SIG-M5 treated with dmso at 0.1 percent for 504 hours (cell line): Measurements from ENCODE around the gene KCND1.

ENCODE experiments used
- DNase-seq: peaks from one replicate; lab custom pipeline; 2025; ENCODE audit not compliant: unreplicated experiment; lab: John Stamatoyannopoulos, UW

Gene KCND1

DNA sequence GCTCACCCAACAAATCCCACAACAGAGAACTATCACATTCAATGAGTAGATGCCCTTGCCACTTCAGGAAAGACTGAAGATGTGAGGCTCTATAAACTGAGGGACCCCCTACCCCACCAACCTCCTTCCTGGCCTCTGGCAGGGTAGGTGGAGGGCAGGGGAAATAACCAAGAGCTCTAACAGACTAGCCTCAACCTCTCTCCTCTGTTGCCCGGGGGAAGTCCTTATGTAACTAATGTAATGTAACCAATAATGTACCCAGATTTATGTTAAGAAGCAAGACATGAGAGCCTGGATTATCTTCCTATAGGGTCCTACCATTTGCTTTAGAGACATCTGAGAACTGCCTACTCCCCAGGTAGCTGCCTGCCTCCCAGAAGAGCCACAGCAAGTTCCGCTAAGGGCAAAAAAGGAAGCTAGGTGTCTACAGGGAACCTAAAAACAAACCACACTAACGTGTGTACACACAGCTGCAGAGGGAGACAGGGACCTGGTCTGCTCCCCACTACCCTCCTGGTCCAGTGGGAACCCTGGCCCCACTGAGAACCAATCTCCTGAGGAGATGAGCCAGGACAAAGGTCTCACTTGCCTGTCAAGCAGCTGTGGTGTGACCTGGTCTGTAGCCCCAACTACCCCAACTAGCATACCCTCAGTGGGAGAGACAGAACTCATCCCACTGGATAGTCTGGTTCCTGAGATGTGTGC is 32.0 kb downstream of the KCND1 start:
- no peak for DNase-seq

DNA sequence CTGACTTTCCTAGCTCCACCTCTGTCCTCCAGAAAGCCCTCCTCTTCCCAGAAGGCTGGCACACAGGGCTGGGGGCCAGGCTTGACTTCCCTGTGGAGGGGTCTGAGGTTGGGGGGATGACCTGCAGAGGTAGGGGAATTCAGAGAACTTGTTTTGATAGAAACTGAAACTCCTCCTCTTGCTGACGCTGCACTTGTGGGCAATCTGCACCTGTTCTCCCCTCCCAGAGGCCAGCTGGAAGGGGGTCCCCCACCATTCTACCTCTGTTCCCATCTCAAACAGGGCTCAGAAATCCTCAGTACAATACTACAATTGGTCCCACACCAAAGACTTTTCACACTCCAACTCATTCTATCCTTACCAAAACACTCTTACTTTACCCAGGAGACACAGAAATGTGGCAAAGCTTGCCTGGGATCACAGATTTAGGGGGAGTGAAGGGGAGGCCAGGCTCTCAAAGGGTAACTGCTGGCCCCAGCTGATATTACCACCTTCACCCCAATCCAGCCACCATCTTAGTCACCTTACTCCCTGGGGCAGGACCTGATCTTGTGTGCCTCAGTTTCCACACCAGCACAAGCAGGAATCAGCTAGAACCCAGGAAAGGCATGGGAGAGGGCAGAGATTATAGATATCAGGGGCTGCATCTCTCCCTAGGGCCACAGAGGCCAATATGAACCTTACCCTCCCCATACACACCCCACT is 32.8 kb downstream of the KCND1 start:
- DNase-seq = no peak

DNA sequence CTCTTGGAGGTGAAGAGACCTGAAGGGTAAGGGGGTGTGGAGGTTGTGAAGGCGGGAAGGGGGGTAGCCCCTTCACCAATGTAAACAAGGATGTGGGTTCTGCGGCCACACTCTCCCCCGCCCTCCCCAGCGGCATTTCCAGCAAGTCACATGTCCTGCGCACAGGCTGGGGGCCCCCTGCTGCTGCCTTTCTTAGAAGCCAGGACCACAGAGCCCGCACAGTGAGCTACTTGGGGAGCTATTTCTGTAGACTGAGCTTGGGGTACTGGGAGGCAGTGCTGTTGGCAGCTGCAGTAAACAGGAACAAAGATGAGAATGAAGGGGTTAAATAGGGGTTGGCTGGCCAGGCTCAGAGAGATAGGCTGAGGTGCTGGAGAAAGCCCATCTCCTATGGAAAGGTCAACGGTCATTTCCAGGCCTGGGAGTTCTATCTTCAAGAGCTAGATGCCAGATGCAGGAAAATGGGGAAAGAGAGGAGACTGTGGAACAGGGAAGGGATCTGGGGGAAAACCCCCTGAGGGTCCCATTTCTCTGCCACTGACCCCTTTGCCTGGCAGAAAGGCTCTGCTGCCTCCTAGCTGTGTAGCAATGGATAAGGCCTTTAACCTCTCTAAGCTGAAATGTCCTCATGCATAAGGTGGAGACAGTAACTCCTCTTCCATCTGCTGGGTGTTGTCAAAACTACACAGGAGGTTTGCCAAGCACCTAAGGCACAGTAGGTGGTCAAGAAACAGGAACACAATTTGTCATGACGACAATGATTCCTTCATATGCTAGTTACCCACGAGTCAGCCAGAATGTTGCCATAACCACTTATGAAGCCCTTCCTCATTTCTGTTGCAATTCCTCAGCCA is 34.4 kb downstream of the KCND1 start:
- peak; percentile 88 for DNase-seq

DNA sequence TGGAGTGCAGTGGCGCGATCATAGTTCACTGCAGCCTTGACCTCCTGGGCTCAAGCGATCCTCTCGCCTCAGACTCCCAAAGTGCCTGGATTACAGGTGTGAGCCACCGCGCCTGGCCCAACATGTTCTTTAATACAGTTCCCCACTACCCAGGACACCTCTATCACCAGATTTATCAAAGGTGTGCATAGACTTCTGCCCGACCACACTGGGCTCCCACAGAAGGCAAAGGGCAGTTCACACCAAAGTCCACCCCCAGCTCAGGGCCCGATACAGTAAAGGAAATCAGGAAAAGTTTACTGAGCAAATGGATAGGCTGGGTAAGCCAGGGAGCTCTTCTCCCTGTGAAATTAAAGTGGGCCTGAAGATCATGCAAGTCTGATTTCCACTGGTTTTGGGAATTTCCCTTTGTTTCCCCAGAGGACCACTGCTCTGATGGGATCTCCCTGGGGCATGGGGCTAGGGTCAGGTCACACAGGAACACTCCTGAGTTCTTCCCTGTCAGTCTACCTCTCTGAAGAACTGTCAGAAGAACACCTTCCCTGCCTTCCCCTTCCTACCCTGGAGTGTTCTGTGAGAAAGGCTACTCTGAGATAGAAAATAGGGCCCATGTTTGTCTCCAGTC is 35.1 kb downstream of the KCND1 start:
- no peak for DNase-seq

DNA sequence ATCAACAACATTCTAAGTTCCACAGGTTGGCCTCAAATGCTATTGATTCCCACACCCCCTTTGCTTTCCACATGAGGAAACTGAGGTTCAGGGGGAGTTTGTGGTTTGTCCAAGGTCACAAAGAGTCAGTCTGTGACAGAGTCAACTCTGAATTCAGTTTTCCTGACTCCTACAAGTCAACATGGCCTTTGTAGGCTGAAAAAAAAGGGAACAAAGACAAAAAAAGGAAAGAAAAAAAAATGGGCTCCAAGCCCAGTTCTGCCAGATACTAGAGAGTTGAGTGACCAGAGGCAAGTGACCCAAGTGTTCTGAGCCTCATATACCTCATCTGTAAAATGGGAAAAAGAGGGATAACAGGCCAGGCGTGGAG is 36.4 kb downstream of the KCND1 start:
- DNase-seq = no peak

DNA sequence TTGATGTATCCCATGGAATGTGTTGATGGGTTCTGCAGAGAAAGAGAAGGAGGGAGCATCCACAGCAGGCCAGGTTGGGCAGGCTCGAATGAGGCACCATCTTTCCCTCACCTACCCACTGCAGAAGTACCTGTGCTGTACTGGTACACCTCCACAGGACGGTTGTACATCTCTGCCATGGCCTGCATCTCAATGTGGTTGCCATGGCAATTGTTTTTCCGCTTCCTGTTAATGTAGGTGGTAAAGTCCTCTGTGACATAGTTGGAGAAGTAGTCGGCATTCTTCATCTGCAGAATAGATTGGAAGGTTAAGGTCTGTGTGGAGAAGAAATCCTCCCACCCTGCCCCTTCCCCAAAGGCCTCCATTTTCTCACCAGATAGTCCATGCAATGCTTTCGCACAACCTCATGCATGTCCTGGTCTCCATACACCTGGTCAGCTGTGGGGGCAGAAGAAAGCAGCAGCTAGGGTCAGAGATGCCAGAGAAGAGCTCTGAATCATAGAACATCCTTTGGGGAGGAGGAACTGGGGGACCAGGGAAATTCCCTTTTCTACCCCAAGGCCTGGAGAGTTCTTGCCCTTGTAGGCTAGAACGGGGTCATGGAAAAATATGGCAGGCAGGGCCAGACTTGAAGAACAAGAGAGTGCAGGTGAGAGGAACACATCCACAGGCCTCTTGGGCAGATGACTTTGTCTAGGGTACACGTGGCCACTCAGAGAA is 36.9 kb downstream of the KCND1 start:
- no peak for DNase-seq

DNA sequence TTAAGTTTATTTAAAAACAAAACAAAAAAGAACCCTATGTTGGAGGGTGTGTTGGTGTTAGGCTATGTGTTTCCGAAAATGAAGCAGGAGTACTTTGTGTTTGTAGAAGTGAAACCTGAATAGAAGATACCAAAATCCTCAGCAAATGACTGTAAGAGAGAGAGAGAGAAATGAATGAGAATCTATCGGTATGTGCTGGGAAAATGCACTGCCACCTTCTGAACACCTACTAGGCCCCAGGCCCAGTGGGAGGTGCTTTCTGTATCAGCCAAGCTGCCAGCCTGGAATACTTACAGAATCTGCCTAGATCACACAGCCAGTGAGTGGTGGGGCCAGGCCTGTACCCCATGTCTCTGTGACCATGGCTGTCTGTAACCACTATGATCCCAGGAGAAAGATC is 37.9 kb downstream of the KCND1 start:
- no peak for DNase-seq

DNA sequence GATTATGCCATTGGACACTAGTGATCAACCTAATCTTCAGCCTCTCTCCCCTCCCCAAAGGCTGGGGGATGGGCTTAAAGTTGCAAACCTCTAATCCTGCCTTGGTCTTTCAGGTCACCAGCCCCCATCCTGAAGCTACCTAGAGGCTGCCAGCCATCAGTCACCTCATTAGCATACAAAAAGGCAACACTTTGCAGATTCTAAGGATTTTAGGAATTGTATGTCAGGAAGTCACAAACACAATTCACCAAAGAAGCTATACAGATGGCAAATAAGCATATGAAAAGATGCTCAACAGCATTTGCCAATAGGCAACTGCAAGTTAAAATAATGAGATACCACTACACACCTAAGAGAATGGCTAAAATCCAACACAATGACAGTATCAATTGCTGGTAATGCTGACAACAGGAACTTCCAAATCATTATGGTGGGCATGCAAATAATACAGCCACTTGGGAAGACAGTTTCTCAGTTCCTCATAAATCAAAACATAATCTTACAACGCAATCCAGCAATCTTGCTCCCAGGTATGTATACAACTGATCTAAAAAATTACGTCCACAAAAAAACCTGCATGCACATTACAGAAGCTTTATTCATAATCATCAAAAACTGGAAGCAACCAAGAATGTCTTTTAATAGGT is 43.8 kb downstream of the KCND1 start:
- DNase-seq = no peak

DNA sequence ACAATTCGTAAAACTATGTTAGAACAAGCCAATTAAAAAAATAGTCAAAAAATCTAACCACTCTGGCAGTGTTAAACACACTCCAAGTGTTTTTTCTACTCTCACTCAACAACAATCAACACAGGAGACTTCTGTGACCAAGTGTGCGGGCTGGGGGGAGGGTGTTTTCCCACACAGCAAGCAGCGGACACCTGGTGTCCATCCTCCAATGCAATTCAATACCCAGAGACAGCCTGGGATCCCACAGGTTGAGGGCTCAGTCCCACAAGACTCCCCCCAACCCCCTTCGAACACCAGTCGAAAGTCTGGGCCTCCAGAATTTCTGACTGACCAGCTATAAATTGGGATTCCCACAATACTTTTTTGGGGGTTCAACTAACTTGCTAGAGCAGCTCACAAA is 44.5 kb downstream of the KCND1 start:
- no peak for DNase-seq

DNA sequence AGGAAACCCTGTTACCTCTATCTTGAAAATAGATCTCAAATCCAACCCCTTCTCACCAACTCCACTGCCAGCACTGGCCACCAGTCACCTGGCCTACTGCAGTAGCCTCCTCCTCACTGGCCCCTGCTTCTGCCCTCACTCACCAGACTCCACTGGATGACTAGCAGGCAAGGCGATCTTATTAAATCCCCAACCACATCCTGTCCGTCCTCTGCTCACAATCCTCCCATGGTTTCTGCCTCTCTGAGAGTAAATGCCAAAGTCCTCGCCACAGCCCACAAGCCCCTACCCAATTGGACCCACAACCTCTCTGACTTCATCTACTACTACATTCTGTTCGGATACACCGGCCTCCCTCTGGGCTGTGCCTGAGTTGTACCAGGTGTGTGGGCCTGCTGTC is 47.4 kb downstream of the KCND1 start:
- DNase-seq = no peak

DNA sequence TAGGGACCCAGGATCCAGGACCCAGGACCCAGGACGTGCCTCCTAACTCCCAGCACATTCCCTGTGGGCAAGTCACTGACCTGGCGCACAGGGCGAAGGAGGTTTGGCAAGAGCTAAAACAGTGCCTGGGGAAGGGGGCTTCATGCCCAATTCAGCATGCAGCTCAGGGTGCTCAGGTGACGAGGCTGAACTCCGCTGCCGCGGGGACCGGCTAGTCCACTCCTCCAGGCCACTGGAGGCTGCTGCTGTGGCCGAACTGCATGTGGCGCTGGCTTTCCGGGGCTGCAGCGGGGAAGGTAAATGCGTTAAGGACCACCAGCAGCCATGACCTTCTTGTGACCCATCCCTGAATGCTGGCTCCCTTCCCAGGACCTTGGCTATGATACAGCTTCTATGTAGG is 47.9 kb downstream of the KCND1 start:
- no peak for DNase-seq

DNA sequence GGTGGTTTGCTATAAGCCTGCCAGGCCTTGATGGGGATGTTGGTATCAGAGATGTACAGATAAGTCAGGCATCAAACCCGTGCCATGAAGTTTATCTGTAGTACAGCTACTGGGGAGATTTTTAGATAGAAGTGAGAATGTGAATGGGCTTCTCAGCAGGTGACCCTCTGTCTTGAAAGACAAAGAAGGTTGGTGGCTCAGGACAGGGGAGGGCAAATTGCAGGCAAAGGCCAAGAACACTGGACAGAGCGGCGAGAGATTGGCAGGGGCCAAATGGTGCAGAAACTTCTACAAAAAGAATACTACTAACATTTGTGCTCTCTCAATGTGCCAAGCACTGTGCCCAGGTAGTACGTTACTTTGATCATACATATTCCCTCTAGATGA is 50.9 kb downstream of the KCND1 start:
- no peak for DNase-seq

DNA sequence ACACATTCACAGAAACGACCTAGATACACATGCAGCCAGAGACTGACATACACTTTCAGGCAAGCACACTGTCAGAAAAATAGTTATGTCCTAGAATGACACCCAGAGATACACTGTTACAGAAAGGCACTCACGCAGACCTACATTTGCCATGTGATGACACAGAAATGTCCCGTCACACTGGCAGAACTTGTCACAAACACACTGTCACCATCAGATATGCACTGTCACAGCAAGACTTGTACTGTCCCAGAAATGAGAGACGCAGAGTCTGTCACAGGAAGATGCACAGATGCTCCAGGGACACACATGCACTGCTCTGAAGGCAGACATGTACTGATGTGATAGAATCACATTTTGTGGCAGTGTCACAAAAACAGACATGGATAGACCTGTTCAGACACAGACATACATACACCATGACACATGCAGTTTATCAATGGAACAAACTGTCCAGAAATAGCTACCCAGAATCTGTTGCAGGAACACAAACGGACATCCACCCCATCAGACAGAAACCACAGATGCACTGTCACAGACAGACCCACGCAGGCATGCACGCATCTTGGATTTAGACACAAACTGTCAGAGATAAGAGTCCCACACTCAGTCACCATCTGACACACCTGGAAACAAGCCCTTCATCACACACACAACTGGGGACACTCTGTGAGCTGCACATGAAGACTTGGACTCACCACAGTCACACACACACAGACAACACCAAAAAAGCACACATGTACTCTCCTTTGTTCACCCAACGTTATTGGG is 51.5 kb downstream of the KCND1 start:
- no peak for DNase-seq

DNA sequence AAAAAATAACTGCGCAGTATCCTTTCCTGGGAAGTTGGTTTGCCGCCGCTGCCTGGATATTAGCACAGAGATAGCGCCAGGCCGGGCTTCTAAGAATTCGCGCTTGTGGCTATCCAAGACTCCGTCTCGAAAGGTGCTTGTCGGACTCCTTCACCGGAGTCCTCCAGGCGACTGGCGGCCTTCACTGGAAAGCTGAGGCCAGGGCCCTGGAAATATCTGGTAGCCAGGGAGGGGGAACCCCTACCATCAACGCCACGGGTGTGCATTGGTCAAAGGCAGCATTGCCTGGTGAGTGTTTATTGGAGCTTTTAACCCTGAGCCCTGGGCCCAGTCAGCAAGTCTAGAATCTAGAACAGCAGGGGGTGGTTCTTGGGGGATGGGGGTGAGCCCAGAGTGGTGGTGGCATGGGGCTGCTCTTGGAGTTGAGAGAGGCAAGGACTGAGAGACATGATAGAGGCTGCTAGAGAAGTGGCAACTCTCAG is 52.2 kb downstream of the KCND1 start:
- DNase-seq = no peak

DNA sequence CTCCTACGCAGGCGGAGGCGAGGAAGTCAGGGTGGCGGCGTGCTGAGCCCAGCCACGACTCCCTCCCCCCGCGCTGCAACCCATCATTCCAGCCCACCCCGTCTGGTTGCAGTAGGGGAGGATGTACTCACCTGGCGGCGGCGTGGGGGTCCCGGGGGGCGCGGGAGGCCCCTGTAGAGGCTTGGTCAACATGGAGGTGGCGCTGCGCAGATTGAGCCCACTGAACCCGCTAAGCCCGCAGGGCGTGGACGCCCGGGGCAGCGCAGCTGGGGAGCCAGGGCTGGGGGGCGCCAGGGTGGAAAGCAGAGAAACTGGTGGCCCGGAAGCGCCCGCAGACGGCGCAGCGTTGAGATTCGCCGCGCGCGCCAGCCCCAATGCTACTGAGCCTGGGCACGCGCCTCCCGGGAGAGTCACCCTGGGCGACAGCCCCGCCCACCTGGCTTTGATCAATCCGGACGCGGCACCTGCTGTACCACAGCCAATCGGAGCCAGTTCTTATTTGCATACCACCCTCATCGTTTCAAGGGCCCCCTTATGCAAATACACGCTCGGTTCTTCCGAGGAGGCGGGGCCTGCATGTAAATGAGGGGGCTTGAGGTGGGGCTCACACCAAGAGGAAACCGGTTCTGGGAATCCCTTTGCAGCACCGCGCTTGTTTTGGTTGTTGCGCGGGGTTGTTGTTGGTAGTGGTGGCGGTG is 52.9 kb downstream of the KCND1 start, which contains the start of gene PIM2:
PIM2 (minus strand) TSS at position 382 of the 698 bp plus-strand sequence; CDS start at position 192, 190 bp downstream.
- peak; percentile 89 for DNase-seq

DNA sequence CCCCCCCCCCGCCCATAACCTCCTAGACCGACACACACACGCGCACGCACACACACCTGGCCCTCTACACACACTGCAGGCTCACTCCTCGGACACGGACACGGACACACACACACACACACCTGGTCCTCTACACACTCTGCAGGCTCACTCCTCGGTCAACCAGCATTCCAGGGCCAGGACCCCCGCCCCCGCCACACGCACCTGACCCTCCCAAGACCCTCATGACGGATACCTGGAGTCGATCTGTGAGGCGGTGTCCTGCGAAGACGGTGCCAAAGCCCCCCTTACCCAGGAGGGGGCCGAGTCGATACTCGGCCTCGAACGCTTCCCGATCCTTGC is 53.4 kb downstream of the KCND1 start:
- no peak for DNase-seq

DNA sequence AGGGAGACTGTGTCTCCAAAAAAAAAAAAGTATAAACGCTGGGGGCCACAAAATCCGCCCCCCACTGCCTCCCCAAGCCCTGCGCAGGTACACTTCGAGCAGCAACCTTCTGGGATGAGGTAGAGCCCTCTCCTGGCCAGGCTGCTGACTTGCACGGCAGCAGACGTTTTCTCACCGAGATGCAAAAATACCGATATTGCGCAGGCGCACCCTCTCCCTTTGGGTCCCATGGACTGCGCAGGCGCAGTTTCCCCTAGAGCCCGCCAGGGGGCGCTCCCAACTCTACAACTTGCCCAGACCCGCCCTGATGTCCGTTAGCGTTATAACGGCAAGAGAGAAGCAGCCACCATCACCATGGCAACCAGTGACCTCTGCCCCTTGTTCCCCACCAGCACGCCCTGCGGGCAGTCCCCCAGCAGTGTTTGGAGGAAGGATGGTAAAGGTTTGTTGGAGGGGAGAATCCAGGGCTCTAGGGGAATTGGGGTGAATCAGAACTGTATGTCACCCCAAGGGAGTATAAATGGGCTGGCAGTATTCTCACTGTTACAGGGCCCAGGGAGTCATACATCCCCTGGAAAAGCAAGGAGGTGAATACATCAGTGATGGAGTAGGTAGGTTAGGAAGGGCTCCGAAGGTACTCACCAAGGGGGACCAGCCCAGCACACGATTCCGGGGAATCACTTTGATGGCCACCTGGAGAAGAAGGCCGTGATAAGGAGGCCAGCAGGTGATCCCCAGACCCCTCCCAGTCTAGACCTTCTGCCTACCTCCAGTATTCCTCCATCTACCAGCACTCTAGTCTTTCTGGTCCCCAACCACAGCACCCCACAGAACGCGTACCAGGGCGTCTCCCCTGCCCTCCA is 54.3 kb downstream of the KCND1 start:
- peak; percentile 92 for DNase-seq
